Daoy (cell line): ENCODE data around the gene MTHFD1. TPM values are rescaled to one million over a fixed set of nuclear protein-coding genes. Genes with fewer than 3 reads are reported as not detected.
A peak's percentile ranks its signal among the peaks of the same experiment; 100 is the strongest.

Source experiments
- DNase-seq: peaks from one replicate; pipeline ENCODE4 v3.0.0-alpha.2; 2015; ENCODE audit warnings: low read depth
- total RNA-seq: library from RNA; depleted of rRNA; stranded (reverse); fragments of >200 nt; shearing (Covaris generic); gene quantifications from 2 replicates; pipeline ENCODE4 v1.2.3, GENCODE V29; 2014

Gene MTHFD1
- total RNA-seq, 1 experiment from 2014 or later = 63.7 TPM

- DNase-seq = no peak
Measured at GRCh38 chr14:64405295-64405694, 17.1 kb downstream of the MTHFD1 start.

- no peak for DNase-seq
Measured at GRCh38 chr14:64407329-64407728, 19.2 kb downstream of the MTHFD1 start.

GRCh38 chr14:64409126-64409920 is 21.2 kb downstream of the MTHFD1 start:
- no peak for DNase-seq

- DNase-seq = peak; percentile 37
Measured at GRCh38 chr14:64410084-64410774, 22.1 kb downstream of the MTHFD1 start.

- no peak for DNase-seq
Measured at GRCh38 chr14:64411001-64411400, 22.8 kb downstream of the MTHFD1 start.

- DNase-seq = no peak
Measured at GRCh38 chr14:64412237-64412636, 24.1 kb downstream of the MTHFD1 start.

GRCh38 chr14:64416348-64416932 is 28.3 kb downstream of the MTHFD1 start:
- no peak for DNase-seq

GRCh38 chr14:64417055-64417770 is 29.1 kb downstream of the MTHFD1 start:
- DNase-seq = peak; percentile 15

- DNase-seq = no peak
Measured at GRCh38 chr14:64417771-64418125, 29.6 kb downstream of the MTHFD1 start.

- no peak for DNase-seq
Measured at GRCh38 chr14:64419003-64419402, 30.9 kb downstream of the MTHFD1 start.

- DNase-seq = peak; percentile 33
Measured at GRCh38 chr14:64421166-64421565, 33.0 kb downstream of the MTHFD1 start.

- DNase-seq = no peak
Measured at GRCh38 chr14:64422005-64422404, 33.9 kb downstream of the MTHFD1 start.

- no peak for DNase-seq
Measured at GRCh38 chr14:64422756-64423155, 34.6 kb downstream of the MTHFD1 start.

GRCh38 chr14:64423987-64424386 is 35.8 kb downstream of the MTHFD1 start:
- no peak for DNase-seq

GRCh38 chr14:64434528-64434927 is 46.4 kb downstream of the MTHFD1 start:
- DNase-seq = no peak

GRCh38 chr14:64438181-64438841 is 50.2 kb downstream of the MTHFD1 start:
- peak; percentile 86 for DNase-seq

- no peak for DNase-seq
Measured at GRCh38 chr14:64439141-64439540, 51.0 kb downstream of the MTHFD1 start.

GRCh38 chr14:64440494-64440893 is 52.3 kb downstream of the MTHFD1 start:
- no peak for DNase-seq

GRCh38 chr14:64442300-64442988 is 54.3 kb downstream of the MTHFD1 start:
- DNase-seq = no peak

GRCh38 chr14:64444140-64444539 is 56.0 kb downstream of the MTHFD1 start:
- no peak for DNase-seq
